Stimulated activated CD8-positive, alpha-beta memory T cell treated with anti-CD3 and anti-CD28 coated beads, Interleukin-15, amount 100 ng/mL, for 1 hour (primary cell): ENCODE measurements around the gene MKLN1.
"Not testable (repeated sequence)": the region's sequence is repeated elsewhere in the genome, so short reads cannot be mapped to it uniquely, and the experiment has no call there.

ENCODE experiments used
- DNase-seq: peaks from one replicate; pipeline ENCODE4 v3.0.0-alpha.2; 2020; ENCODE audit warnings: low read depth

Gene MKLN1

DNA sequence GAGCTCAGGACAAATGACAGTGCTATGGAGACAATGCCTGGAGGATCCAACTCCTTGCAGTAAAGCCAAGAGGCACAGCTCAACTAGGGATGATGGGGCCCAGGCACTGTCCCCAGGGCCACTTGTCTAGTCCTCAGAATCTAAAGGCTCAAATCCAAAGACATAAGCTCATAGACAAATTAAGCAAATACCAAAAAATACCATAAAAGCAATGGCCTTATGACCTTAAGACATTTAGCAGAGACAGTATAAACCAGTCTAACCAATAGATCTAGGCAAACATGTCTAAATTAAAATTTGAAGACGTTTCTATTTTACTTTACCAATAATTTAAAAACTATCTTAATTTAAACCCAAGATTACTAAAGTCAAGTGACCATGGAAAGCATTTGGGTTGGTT is 14.8 kb upstream of the MKLN1 start:
- DNase-seq, result no peak

DNA sequence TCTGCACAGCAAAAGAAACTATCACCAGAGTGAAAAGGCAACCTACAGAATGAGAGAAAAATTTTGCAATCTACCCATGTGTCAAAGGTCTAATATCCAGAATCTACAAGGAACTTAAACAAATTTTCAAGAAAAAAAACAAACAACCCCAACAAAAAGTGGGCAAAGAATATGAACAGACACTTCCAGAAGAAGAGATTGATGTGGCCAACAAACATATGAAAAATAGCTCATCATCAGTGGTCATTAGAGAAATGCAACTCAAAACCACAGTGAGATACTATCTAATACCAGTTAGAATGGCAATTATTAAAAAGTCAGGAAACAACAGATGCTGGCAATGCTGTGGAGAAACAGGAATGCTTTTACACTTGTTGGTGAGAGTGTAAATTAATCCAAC is 7.1 kb upstream of the MKLN1 start:
- no peak for DNase-seq

- no peak for DNase-seq
Observed at GRCh38 chr7:131321656-131322055, 6.0 kb upstream of the MKLN1 start.

DNA sequence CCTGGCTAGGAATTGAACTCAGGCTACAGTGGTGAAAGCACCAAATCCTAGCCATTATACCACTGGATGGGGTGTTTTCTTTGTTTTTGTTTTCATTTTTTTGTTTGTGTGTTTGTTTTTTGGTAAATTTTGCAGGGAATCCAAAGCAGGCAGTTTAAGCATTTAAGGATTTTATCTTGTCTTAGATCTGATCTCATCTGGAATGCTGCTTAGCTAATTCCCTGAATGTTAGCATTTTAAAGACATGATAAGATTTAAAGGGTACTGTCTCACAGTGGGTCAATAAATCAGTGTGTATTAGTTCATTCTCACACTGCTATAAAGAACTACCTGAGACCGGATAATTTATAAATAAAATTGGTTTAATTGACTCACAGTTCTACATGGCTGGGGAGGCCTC is 5.6 kb upstream of the MKLN1 start:
- no peak for DNase-seq

DNA sequence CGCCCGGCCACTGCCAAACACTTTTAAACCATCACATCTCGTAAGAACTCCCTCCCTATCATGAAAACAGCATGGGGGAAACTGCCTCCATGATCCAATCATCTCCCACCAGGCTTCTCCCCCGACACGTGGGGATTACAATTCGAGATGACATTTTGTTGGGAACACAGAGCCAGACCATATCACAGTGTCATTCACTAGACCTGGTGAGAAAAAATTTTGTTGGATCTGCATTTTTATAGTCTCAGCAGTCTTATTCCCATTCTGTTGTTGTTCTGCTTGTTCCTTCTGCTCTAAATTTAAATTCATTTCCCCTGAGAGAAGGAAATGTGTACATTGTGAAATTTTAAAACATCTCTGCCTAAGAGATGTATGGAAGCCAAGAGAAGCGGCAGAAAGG is 4.8 kb upstream of the MKLN1 start:
- DNase-seq, result no peak

DNA sequence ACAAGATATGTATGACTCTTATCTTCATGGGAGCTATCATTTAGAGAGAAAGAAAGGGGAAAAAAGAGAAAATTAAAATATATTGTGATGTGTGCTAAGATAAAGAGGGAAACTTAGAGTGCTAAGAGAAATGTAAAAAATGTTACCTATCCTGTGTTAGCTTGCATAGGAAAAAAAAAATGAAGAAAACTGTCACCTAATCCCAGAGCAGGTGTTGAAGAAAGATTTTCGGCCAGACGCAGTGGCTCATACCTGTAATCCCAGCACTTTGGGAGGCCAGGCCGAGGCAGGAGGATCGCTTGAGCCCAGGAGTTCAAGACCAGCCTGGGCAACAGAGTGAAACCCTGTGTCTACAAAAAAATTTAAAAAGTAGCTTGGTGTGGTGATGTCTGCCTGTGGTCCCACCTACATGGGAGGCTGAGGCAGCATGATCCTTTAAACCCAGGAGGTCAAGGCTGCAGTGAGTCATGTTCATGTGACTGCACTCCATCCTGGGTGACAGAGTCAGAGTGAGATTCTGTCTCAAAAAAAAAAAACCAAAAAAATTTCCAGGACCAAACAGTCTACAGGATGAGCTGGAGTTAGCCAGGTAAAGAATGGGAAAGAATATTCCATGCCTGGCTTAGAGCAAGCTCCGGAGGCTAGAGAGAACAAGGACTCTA is 2.4 kb upstream of the MKLN1 start:
- no peak for DNase-seq

- no peak for DNase-seq
Observed at GRCh38 chr7:131326576-131326975, 1.1 kb upstream of the MKLN1 start.

GRCh38 chr7:131327049-131327625 is 539 bp upstream of the MKLN1 start:
- no peak for DNase-seq

GRCh38 chr7:131328377-131329175 is 900 bp downstream of the MKLN1 start:
- DNase-seq, result no peak

- no peak for DNase-seq
Observed at GRCh38 chr7:131329176-131329570, 1.5 kb downstream of the MKLN1 start.

DNA sequence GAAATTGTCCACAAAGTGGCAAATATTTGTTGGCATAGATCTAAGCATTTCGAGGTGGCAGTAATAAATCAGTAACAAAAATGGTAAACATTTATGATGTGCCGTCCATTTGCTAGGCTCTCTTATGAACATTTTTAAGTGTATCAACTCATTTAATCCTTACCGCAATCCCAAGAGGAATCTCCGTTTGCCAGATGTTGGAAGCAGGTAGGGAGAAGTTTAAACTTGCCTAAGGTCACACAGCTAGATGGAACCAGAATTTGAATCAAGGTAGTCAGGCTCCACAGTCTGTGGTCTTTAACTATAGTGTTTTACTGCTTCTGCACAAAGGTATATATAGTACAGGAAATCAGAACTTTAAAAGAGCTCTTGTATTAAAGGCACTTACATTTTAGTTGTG is 2.6 kb downstream of the MKLN1 start:
- no peak for DNase-seq

DNA sequence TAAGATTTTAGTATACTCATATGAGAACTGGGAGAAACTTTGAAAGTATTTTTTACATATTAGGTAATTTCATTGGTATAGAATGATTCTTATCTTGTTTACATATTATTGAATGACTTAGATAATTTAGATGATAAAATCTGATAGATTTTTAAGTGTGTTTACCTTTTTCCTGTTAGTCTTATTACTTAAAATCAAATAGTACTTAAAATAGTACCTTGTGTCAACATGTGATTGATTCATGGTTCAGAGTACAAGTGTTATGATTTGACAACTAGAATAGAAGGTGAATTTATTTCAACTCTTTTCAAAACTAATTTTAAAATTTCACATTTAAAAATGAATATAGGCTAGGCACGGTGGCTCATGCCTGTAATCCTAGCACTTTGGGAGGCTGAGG is 4.1 kb downstream of the MKLN1 start:
- DNase-seq, result no peak

GRCh38 chr7:131332729-131333128 is 5.1 kb downstream of the MKLN1 start:
- DNase-seq, result not testable (repeated sequence)

DNA sequence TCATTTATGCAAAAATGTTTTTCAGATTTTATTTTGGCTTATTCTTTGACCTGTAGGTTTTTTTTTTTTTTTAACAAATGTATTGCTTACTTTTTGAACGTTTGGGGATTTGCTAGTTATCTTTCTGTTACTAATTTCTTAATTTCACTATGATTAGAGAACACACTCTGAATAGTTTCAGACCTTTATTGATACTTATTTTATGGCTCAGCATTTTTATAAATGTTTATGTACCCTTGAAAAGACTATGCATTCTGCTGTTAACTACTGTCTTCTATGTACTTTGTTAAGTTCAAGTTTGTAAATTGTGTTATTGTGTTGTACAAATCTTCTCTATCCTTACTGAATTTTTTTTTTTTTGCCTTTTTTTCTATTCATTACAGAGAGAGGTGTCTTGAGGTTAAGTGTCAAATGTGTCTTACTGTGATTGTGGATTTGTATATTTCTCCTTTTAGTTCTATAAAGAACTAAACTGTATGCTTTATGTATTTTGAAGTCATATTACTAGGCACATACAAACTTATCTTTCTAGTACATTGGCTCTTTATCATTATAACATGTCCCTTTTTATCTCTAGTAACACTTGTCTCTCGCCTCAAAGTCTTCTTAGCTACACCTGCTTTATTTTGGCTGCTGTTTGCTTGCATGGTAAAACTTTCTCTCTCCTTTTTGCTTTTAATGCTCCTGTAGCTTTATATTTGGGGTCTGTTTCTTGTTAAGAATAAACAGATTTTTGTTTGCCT is 8.1 kb downstream of the MKLN1 start:
- DNase-seq, result no peak

DNA sequence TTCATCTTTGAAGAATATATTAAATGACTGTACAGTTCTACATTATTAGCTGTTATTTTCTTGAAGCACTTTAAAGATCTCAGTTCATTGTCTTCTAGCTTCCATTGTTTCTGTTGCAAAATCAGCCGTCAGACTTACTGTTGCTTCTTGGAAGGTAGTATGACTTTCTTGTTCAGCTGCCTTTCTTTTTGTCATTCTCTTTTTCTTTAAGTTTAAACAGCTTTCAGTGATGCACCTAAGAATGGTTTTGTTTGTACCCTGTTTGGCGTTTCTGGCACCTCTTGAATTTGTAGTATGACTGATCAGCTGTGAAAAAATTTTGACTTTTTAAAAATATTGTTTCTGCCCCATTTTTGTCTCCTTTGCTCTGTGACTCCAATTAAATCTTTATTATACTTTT is 9.3 kb downstream of the MKLN1 start:
- no peak for DNase-seq

GRCh38 chr7:131338173-131338572 is 10.5 kb downstream of the MKLN1 start:
- DNase-seq, result no peak

GRCh38 chr7:131338691-131339390 is 11.2 kb downstream of the MKLN1 start:
- no peak for DNase-seq

GRCh38 chr7:131341690-131342089 is 14.0 kb downstream of the MKLN1 start:
- no peak for DNase-seq

DNA sequence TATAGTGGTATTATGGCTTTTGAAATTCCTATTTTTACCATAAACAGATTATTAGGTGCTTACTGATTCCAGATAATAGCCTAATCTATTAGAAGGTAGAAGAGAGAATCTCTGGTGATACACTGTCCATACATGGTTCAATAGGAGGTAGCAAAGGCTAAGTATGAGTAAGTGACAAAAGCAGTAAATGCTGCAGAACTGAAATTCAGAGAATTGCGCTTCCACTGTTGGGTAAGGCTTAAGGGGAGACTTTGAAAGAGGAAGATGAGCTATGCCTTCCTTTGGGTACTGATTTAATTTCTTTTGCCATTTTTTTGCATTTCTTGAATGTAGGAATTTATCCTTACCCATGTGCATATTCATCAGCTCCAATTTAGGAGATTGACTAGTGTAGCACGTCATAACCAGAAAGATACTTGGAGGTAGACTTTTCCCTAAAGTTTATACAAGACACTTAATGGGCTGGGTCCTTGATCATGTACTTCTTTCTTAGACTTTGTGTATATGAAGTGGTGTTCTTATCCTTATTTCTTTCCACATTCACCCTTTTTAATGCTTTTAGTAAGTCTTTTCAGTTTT is 15.3 kb downstream of the MKLN1 start:
- no peak for DNase-seq

- no peak for DNase-seq
Observed at GRCh38 chr7:131346885-131347592, 19.4 kb downstream of the MKLN1 start.

DNA sequence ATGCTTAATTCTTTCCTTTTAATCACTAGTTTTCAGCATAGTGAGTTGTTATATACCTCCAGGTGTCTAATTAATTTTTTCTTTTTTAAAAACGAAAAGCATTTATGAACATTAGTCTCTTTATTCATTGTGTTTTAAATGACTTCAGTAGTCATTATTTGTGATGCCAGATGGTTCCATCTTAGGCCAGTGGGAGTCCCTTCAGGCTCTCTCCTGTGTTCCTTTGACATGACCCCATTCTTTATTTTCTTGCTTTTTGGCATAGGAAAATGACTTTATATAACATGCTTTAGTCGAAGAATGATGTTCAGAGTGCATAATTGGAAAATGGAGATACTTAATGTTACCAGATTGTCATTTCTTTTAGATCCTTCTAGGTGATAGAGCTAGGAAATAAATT is 24.4 kb downstream of the MKLN1 start:
- no peak for DNase-seq
